Muscle layer of colon (tissue), 2 donors: ENCODE results near the gene SPSB4.

Experiments used
- H3K27ac ChIP-seq: one replicate; pipeline ENCODE4 v1.7.0; 2013; ENCODE audit warnings: low read depth, mild to moderate bottlenecking, low read length, moderate library complexity
- H3K27me3 ChIP-seq, 2 donors: one replicate each; pipeline ENCODE4 v1.7.0; 2013; ENCODE audit warnings: low read length in 2 of 2, mild to moderate bottlenecking in 2 of 2; ENCODE audit not compliant: insufficient read depth in 2 of 2, control insufficient read depth in 1 of 2
- H3K36me3 ChIP-seq: one replicate; pipeline ENCODE4 v1.7.0; 2013; ENCODE audit warnings: mild to moderate bottlenecking, low read length; ENCODE audit not compliant: insufficient read depth
- H3K4me1 ChIP-seq: one replicate; pipeline ENCODE4 v1.7.0; 2013; ENCODE audit warnings: mild to moderate bottlenecking, low read length; ENCODE audit not compliant: insufficient read depth
- H3K4me3 ChIP-seq, 2 donors: one replicate each; pipeline ENCODE4 v1.7.0; 2013; ENCODE audit warnings: low read length in 2 of 2, low read depth in 1 of 2, mild to moderate bottlenecking in 1 of 2, moderate library complexity in 1 of 2
- H3K9ac ChIP-seq: one replicate; pipeline ENCODE4 v1.7.0; 2013; ENCODE audit warnings: low read length
- H3K9me3 ChIP-seq: one replicate; pipeline ENCODE4 v1.7.0; 2013; ENCODE audit warnings: mild to moderate bottlenecking, low read length
- donor health status: abdominal sarcoma.
- donor health status: Adenocarcinoma of cecum.

The SPSB4 gene

DNA sequence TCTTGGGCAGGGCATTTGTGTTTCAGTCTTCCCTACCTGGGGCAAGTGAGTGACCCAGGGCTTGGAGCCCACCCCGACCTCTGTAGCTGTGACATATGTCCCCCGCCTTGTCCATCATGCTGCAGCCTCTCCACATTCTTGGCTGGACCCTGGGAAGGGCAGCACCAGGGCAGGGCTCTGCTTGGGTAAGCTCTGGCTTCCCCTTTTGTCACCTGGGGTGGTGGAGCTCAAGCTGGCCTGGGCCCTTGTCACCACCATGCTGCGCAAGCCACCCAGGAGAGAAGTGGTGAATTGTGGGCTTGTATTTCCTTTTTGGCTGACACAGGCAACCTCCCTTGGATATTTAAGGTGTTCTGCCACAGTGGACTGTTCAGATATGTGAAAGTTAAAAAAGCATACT lies 29.3 kb downstream of the SPSB4 start:
- Histone ChIP-seq H3K27ac (no peak overlapping the region), H3K36me3 (no peaks in the 10 kb centered on the region), H3K4me1 (peaks cover 32% of the 10 kb centered on the region), H3K4me3 (no peak overlapping the region), H3K9me3 (no peaks in the 10 kb centered on the region), H3K9ac (no peak overlapping the region), H3K27me3 (no peaks in the 10 kb centered on the region)

GRCh38 chr3:141081141-141081795 lies 30.1 kb downstream of the SPSB4 start:
- no peak overlapping the region for H3K9ac ChIP-seq
- no peak overlapping the region for H3K27ac ChIP-seq
- no peaks in the 10 kb centered on the region for H3K9me3 ChIP-seq
- H3K4me3 ChIP-seq = no peak overlapping the region
- H3K27me3 ChIP-seq = no peaks in the 10 kb centered on the region
- H3K4me1 ChIP-seq = peaks cover 36% of the 10 kb centered on the region
- no peaks in the 10 kb centered on the region for H3K36me3 ChIP-seq

- H3K4me1 ChIP-seq = peaks cover 39% of the 10 kb centered on the region
These were observed 30.9 kb downstream of the SPSB4 start for GRCh38 chr3:141082064-141082463.

DNA sequence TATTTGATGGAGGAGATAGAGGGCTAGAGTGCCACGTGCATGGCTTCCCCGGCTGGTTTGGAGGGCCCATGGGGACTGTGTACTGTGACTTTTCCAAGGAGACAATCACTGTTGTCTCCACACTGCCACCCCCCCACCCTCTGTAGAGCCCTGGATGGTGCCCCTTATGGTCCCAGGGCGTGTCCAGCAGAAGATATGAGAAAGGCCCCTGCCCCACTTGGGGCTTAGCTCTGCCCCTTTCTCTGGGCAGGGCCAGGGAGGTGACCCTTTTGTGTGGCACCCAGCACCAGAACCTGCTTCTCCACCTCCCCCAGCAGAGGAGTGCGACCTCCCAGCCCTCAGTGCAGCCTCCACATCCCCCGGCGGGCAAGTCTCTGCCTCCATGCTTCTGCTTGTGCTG lies 32.1 kb downstream of the SPSB4 start:
- H3K4me3 ChIP-seq = no peak overlapping the region
- no peak overlapping the region for H3K9ac ChIP-seq
- peaks cover 41% of the 10 kb centered on the region for H3K4me1 ChIP-seq
- H3K27me3 ChIP-seq = no peaks in the 10 kb centered on the region
- no peak overlapping the region for H3K27ac ChIP-seq
- H3K36me3 ChIP-seq = no peaks in the 10 kb centered on the region
- no peaks in the 10 kb centered on the region for H3K9me3 ChIP-seq

More at GRCh38 chr3:141082064-141082463, 30.9 kb downstream of the SPSB4 start:
- no peaks in the 10 kb centered on the region for H3K27me3 ChIP-seq
- no peaks in the 10 kb centered on the region for H3K9me3 ChIP-seq
- no peaks in the 10 kb centered on the region for H3K36me3 ChIP-seq
- H3K27ac ChIP-seq = no peak overlapping the region
- no peak overlapping the region for H3K9ac ChIP-seq
- no peak overlapping the region for H3K4me3 ChIP-seq

GRCh38 chr3:141083836-141084649 lies 32.9 kb downstream of the SPSB4 start:
- Histone ChIP-seq H3K4me3 (no peak overlapping the region), H3K9me3 (no peaks in the 10 kb centered on the region), H3K9ac (no peak overlapping the region), H3K36me3 (no peaks in the 10 kb centered on the region), H3K27me3 (no peaks in the 10 kb centered on the region), H3K4me1 (peaks cover 41% of the 10 kb centered on the region), H3K27ac (no peak overlapping the region)

DNA sequence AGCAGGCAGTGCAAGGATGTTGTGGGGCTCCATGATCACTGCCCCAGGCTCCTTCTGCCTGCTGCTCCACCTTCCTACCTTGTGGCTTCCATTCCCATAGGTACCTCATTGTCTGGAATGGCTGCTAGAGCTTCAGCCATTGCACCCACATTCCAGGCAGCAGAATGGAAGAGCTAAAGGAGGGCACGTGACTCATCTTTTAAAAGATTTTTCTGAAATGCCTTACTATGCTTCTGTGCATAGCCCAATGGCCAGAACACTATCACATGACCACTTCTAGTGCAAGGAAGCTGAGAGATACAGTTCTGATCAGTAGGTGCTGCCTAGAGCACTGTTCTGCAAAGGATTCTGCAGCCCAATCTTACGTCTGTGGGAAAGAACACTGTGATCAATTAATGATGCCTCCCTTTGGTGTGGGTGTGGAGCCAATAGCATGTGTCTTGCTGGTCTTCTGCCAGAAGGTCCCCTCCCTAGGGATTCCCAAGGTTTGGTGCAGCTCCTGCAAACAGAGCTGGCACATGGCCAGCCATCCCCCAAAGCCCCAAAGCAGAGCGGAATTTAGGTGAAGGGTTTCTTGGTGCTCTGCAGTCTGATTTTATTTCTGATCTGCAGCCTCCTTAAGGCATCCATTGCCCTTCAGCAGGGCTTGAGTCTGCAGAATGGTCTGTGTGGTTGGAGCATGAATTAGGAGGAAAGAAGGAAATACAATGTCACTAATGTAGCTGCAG lies 34.4 kb downstream of the SPSB4 start:
- no peak overlapping the region for H3K27ac ChIP-seq
- H3K4me1 ChIP-seq = peaks cover 41% of the 10 kb centered on the region
- no peaks in the 10 kb centered on the region for H3K27me3 ChIP-seq
- H3K9ac ChIP-seq = no peak overlapping the region
- H3K9me3 ChIP-seq = no peaks in the 10 kb centered on the region
- H3K36me3 ChIP-seq = no peaks in the 10 kb centered on the region
- no peak overlapping the region for H3K4me3 ChIP-seq

DNA sequence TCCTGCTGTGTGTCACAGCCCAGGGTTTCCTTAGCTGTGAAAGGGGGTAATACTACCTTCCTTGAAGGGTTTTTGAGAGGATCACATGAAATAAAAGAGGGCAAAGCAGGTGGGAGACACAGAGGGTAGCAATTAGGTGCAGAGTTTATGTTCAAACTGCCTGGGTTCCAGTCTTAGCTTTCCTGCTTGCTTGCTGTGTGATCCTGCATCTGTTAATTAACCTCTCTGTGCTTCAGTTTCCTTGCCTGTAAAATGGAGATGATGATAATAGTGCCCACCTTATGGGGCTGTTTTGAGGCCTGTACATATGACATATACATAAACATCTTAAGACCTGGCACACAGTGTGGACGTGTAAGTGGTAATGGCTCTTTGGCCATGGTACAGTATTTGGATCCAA lies 35.0 kb downstream of the SPSB4 start:
- Histone ChIP-seq H3K27ac (no peak overlapping the region), H3K27me3 (no peaks in the 10 kb centered on the region), H3K9ac (peak overlapping the region; percentile 12), H3K36me3 (no peaks in the 10 kb centered on the region), H3K9me3 (no peaks in the 10 kb centered on the region), H3K4me3 (no peak overlapping the region), H3K4me1 (peaks cover 41% of the 10 kb centered on the region)

GRCh38 chr3:141087076-141087777 lies 36.1 kb downstream of the SPSB4 start:
- no peaks in the 10 kb centered on the region for H3K36me3 ChIP-seq
- no peak overlapping the region for H3K4me3 ChIP-seq
- no peak overlapping the region for H3K9ac ChIP-seq
- no peaks in the 10 kb centered on the region for H3K9me3 ChIP-seq
- peaks cover 41% of the 10 kb centered on the region for H3K4me1 ChIP-seq
- no peaks in the 10 kb centered on the region for H3K27me3 ChIP-seq
- no peak overlapping the region for H3K27ac ChIP-seq

DNA sequence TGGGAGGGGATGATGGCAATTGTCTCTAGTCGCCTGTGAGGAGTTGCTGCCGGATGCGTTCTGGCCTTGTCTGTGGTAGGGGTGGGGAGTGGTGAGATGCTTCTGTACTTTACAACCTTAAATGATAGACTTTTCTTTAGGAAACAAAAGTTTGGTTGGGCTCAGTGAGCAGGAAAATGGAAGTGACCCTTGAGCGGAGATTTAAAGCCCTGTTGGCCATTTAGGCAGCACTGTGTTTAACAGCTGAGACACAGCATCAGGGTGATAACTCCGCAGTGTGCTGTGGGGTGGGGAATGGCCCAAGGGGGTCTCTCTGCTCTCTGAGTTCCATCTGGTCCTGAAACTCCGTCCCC lies 36.6 kb downstream of the SPSB4 start:
- no peak overlapping the region for H3K4me3 ChIP-seq
- H3K9ac ChIP-seq = no peak overlapping the region
- no peak overlapping the region for H3K27ac ChIP-seq
- no peaks in the 10 kb centered on the region for H3K36me3 ChIP-seq
- H3K4me1 ChIP-seq = peaks cover 41% of the 10 kb centered on the region
- H3K27me3 ChIP-seq = no peaks in the 10 kb centered on the region
- no peaks in the 10 kb centered on the region for H3K9me3 ChIP-seq

DNA sequence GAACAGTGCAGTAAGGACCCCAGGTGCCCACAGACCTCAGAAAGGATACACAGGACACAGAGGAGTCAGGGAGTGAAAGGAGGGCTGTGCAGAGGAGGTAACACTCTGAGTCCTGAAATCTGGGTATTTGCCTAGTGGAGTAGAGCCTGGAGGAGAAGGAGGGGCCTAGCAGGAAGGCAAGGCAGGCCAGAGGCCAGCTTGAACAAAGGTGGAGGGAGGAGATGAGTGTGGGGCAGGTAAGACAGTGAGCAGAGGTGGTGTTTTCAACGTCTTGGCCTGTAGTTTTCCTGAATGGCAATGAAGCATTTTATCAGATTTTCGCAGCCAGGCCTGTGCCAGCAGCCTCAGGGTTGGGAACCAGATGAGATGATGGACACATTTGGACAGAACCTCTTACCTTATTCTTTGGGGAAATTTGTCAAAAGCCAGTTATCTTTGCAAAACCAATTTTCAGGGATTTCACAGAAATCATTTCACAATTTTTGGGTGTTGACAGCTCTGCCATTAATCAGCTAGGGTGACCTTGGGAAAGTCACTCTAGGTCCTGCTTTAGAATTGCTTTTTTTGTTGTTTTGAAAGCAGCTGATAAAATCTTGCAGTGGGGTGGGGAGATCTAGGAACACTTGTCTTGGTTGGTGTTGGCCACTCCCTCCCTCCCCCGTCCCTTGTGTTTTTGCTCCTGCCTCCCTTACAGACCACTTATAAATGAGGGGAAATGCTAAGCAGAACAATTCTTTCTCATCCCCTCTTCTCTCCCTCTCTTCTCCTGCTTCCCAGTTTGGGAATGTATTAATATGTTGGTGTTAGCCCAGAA lies 38.4 kb downstream of the SPSB4 start:
- H3K4me3 ChIP-seq = no peak overlapping the region
- H3K27me3 ChIP-seq = no peaks in the 10 kb centered on the region
- no peak overlapping the region for H3K27ac ChIP-seq
- no peaks in the 10 kb centered on the region for H3K9me3 ChIP-seq
- H3K36me3 ChIP-seq = no peaks in the 10 kb centered on the region
- peaks cover 46% of the 10 kb centered on the region for H3K4me1 ChIP-seq
- no peak overlapping the region for H3K9ac ChIP-seq
